ENCODE data around the gene SHC1. TPM values are rescaled to one million over a fixed set of nuclear protein-coding genes. Genes with fewer than 3 reads are reported as not detected.
A peak's percentile ranks its signal among the peaks of the same experiment; 100 is the strongest.
"Not testable (repeated sequence)": the region's sequence is repeated elsewhere in the genome, so short reads cannot be mapped to it uniquely, and the experiment has no call there.

The SHC1 gene
- polyA plus RNA-seq, 3 donors = 73.4 to 84.2 (median 83.4) TPM

DNA sequence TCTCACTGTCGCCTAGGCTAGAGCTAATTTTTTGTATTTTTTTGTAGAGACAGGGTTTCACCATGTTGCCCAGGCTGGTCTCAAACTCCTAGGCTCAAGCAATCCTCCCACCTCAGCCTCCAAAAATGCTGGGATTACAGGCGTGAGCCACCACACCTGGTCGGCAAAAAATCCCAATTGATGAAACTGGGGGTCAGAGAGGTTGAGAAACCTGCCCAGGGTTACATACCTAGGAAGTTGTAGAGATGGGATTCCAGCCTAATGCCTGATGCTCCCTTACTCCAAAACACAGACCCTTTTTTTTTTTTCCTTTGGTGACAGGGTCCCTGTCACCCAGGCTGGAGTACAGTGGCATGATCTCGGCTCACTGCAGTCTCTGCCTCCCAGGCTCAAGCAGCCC, 16.2 kb upstream of the SHC1 start:
- not testable (repeated sequence) for DNase-seq (ENCODE audit: extremely low read depth in 1 of 11, low read depth in 9 of 11, low spot score in 4 of 11)

DNA sequence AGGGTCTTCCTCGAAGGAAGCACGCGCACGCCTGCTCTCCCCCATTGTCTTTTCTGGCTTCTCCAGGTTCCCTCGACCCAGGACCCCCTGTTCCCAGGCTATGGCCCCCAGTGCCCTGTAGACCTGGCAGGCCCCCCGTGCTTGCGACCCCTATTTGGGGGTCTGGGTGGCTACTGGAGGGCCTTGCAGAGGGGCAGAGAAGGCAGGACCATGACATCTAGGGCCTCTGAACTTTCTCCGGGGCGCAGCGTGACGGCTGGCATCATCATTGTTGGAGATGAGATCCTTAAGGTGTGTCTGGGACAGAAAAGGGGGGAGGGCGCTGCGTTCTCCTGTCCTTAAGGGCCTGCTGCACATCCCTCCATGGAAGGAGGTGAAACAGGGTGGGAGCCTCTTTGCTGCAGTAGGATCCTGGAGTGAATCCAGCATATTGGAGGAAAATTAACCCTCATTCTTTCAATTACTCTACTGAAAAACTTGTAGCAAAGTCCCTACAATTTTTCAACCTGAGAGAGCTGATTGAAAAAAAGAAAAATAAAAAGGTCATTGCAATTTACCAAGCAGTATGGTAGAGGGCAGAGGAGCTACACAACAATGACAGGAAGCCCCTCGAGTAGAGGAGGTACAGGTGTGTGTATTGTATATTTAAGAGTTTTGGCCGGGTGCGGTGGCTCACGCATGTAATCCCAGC, 13.4 kb upstream of the SHC1 start:
- no peak for DNase-seq (ENCODE audit: extremely low read depth in 1 of 11, low read depth in 9 of 11, low spot score in 4 of 11)

DNA sequence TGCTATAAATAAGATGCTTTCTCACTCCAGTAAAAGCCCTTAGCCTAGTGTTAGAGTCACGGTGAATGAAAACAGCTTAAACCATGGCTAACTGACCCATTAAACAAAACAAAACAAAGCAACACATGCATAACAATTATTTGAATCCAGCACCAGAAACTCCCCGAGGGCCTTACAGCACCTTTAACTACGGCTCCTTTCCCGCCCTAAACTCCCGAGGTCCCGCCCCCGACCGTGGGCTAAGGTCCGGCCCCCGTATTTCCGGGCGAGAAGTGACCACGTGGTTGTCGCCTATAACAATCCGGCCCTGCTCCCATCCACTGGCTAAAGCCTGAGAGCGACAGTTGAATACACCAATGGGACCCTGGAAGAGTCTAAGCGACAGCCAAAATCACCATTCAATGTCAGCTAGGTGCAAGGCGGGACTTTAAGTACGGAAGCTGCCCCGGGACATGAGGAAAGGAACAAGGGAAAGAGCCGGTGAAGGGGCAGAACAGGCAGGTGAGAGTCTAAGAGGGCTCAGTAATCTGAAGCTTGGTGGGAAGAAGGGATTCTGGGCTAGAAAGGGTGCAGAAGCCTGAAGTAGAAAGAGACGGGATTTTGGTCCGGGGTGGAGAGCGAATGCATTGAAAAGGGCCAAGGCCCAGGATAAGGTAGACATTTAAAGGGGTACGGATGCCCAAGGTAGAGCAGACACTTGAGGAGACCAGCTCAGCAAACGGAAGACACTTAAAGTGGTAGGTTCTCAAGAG, 12.5 kb upstream of the SHC1 start, which contains the start of gene FLAD1:
TSS of gene FLAD1 (plus strand) at position 448 of the 752 bp plus-strand sequence. CDS start 351 bp downstream, outside the sequence.
- DNase-seq (ENCODE audit: extremely low read depth in 1 of 11, low read depth in 9 of 11, low spot score in 4 of 11) = peak; percentile 96 to 100 (median 99)

DNA sequence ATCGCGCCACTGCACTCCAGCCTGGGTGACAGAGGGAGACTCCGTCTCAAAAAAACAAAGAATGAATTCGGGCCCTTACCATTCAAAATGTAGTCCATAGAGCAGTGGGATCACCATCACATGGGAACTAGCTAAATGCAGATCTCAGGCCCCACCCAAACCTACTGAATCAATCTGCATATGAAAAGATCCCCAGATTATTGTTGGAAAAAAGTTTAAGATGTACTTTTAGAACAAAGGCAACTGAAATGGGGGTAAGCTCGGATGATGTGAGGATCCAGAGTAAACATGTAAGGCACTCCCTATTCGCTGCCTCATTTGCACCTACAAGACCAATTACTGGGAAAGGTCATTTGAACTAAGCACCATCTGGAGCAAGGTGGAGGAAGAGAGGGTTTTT, 11.8 kb upstream of the SHC1 start:
- no peak for DNase-seq (ENCODE audit: extremely low read depth in 1 of 11, low read depth in 9 of 11, low spot score in 4 of 11)

DNA sequence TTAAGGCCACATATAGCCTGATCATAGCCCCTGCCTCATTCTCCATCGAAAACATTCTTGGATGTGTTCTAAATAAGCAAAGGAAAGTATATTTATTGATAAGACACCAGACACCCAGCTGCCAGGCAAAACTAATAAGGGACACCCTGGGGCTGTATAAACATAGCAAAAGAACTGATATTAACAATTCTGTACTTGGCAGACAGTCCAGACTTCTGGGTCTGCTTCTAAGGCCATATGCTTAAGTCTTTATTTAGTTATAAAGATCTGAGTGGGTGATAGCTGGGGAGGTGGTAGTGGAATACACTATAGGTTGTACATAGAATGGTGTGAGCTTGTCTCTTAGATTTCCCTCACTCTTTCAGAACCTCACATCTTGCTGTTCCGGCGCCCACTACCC, 7.8 kb upstream of the SHC1 start:
- DNase-seq (ENCODE audit: extremely low read depth in 1 of 11, low read depth in 9 of 11, low spot score in 4 of 11) = no peak

DNA sequence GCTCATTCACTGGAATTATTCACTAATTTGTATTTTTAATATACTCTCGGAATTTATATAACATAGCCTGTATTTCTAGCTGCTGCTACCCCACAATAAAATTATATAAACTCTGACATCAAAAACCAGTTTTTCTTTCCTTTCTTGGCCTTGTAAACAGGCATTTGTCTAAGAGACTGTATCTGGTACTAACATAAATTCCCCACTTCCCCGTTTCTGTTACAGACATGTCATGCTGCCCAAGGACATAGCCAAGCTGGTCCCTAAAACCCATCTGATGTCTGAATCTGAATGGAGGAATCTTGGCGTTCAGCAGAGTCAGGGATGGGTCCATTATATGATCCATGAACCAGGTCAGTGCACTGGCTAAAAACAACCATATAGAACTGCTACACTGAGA, 7.2 kb upstream of the SHC1 start:
- not testable (repeated sequence) for DNase-seq (ENCODE audit: extremely low read depth in 1 of 11, low read depth in 9 of 11, low spot score in 4 of 11)

DNA sequence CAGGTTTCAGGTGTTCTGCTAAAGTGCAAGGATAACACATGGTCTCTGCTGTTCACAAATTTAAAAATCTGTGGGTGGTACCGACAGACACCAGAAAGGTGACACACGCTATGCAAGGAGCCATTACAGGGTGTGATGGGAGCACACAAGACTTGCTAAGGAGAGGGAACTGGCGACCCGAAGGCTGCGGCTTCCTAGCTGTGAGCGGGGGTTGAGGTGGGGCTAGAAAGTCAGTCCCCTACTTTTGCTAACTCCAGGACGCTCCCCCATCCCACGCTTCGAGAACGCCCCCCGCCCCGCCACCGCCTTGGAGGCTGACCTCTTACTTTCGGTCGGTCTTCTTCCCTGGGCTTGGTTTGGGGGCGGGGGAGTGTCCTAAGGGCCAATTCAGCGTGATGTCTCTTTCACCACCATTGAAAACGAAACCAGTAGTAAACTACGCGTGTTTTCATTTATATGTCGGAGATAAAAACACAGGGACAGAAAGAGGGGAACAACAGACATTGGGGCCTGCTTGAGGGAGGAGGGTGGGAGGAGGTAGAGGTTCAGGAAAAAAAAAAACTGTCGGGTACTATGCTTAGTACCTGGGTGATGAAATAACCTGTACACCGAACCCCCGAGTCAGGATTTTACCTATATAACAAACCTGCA, 5.0 kb upstream of the SHC1 start:
- DNase-seq (ENCODE audit: extremely low read depth in 1 of 11, low read depth in 9 of 11, low spot score in 4 of 11) = peak in 1 of 11 donors; percentile 42

DNA sequence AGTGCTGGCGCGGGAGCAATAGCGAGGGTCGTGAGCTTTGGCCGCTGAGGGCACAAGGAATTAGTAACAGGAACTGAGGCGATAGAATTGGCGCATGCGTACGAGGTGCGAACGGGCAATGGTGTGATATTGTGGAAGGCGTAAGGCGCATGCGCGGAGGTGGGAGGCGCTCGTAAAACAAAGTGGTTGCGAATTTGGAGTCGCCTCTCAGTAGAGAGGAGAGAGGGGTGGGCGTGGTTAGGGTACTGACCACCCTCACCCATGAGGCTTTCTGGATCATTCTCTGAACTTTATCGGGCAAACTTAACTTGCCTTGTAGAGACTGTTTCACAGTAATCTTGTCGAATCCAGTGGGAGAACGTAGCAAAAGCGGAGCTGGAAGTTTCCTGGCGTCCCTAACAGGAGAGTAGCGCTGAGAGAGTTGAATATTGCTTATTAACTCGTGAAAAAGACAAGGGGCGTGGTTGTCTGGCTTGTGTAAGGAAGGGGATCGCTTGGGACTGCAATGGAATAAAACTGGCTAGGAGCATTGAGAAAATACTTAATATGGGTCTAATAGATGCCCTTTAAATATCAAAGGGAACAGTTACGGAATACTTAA, 4.4 kb upstream of the SHC1 start:
- DNase-seq (ENCODE audit: extremely low read depth in 1 of 11, low read depth in 9 of 11, low spot score in 4 of 11) = peak; percentile 90 to 100 (median 96)

DNA sequence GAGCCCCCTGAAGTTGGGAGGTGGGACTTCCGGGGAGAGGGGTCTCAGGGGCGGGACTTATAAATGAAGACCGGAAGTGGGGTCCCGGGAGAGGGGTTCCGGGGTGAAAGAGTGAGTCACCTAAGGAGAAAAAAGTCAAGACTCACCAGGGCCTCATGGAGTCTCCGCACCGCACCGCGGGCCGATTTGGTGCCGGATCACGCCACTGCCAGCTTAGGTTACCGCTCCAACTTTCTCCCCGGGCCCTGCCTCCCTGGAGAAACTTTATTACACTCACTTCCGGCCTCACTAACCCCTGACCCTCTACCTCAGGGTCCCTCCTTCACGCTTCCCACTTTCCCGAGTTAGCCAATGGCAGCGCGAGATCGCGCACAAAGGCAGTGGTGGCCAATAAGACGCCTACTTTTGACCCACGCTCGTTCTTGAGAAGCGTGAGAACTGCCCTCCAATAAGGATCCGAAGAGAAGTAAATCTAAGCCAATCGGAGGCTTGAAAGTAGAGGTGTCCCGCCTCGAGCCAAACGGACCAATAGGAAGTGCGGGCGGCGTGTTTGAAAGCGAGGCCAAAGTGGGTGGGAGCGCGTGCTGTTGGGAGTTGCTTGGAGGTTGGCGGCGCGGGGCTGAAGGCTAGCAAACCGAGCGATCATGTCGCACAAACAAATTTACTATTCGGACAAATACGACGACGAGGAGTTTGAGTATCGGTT, 3.7 kb upstream of the SHC1 start, which contains the start of gene CKS1B:
TSS of gene CKS1B (plus strand) at position 580 of the 706 bp plus-strand sequence. CDS start at position 645, 65 bp downstream.
- peak; percentile 98 to 100 (median 99) for DNase-seq (ENCODE audit: extremely low read depth in 1 of 11, low read depth in 9 of 11, low spot score in 4 of 11)

DNA sequence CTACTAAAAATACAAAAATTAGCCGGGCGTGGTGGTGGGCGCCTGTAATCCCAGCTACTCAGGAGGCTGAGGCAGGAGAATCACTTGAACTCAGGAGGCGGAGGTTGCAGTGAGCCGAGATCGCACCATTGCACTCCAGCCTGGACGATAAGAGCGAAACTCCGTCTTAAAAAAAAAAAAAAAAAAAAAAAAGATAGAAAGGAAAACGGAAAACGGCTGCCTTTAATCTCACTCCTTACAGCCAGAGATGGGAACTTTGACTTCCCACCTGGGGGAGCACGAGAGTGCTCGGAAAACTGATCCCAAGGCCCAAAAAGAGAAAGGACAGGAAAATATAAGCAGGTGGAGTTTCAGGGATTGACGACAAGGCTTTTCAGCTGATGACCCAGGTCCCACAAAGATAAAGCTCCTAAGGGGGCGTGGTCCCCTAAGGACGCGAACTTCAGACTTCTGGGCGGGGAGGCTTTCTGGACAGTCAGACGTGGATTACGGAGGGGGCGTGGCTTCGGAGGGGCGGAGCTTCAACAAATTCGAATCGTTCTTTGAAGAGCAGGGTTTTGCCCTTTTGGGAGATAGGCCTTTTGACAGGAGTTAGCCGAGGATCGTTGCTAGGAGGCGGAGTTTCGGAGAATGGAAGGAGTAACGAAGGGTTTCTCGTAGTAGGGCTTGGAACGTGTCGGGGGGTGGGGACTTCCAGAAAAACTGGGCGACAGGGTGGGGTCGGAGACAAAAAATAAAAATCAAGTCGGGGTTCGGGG, 3.0 kb upstream of the SHC1 start:
- peak in 10 of 11 donors; percentile 83 to 96 (median 92) for DNase-seq (ENCODE audit: extremely low read depth in 1 of 11, low read depth in 9 of 11, low spot score in 4 of 11)

DNA sequence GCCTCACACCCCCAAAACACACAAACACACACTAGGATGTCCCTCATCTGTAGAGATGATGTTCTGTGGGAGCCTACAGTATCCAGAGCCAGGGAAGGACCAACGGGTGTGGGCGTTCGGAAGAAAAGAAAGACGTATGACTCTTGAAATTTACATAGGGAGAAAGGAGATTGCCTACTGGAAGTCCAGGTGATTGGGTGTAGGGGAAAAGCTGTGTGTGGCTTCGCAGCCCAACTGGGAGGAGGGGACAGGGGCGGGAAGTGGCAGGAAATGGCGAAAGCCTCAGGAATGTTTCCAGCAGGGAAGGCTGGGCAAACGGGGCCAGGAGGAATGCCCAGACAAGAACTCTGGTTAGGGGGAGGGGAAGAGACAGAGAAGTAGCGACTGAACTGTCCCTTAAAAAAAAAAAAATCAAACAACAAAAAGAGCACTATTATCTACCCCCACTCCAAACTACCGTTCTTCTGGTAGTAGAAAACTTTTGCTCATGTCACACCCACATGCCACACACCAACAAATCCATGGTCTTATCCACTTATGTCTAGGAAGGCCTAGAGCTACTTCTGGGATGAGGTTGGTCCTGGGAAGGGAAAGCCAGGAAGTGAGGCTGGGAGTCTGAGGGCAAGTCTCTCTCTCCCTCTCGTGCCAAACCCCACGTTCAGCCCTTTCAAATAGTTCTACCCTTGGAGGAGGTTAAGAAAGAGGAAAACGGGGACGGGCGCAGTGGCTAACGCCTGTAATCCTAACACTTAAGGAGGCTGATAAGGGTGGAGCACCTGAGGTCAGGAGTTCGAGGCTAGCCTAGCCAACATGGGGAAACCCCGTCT, 2.2 kb upstream of the SHC1 start:
- peak in 1 of 11 donors; percentile 27 for DNase-seq (ENCODE audit: extremely low read depth in 1 of 11, low read depth in 9 of 11, low spot score in 4 of 11)

DNA sequence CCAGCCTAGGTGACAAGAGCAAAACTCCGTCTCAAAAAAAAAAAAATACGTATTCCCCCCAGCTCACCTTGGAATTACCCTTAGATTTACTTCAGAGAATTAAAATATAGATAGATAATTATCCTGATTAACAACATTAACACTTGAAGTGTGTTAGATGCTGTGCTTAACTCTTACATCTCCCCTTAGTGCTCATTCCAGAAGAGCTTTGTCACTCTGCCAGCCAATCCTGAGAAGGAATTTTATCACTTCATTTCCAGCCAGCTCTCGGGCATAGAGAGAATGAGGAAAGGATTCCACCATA, 1.6 kb upstream of the SHC1 start:
- no peak for DNase-seq (ENCODE audit: extremely low read depth in 1 of 11, low read depth in 9 of 11, low spot score in 4 of 11)

DNA sequence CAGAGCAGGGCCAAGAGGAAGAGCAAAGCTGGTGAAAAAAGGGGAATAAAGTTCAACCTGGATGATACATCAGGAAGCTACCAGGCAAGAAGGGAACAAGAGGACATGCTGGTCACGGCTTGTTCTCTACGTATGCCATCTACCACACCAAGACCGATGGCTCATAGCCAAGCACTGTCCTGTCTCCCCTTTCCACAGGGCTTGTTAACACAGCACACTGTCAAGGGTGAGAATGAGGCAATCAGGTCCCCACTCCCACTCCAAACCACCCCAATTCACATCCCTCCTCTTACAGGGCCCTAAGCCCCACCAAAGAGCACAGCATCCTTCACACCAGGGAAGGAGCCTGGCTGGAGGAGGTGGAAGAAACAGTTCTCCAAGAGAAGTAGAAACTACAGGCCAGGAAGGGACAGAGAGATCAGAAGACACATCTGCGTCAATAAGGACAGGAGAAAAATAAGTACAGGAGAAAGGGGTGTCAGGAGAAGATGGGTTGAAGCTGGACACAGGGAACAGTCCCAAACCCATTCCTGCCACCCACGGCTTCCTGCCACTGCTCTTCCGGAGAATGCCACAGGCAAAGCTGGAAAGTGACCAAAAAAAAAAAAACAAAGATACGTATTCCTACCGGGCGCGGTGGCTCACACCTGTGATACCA, 923 bp upstream of the SHC1 start:
- no peak for DNase-seq (ENCODE audit: extremely low read depth in 1 of 11, low read depth in 9 of 11, low spot score in 4 of 11)

DNA sequence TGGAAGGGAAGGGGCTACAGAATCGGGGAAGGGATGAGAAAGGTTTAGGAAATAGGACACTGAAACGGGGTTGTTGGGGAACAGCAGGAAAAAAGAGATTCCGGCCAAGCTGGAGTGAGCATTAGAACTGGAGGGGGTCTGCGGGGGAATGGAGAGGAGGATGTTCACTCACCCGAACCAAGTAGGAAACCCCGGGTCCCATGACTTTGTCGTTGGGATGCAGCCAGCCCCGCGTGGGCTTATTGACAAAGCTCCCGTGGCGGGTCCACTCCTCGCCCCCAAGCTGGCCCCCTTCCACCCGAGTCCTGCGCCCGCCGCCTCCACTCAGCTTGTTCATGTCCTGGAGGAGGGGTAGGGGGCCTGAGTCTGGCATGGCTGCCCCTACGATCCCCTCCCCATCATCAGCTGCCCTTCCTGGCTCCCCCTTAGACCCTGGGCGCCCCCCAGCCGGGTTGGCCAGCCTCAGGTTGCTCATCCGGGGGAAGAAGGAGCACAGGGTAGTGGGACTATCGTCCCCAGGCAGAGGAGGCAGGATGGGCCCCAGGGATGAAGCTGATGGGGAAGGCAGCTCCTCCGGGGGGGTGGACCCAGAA, 591 bp downstream of the SHC1 start:
- no peak for DNase-seq (ENCODE audit: extremely low read depth in 1 of 11, low read depth in 9 of 11, low spot score in 4 of 11)

DNA sequence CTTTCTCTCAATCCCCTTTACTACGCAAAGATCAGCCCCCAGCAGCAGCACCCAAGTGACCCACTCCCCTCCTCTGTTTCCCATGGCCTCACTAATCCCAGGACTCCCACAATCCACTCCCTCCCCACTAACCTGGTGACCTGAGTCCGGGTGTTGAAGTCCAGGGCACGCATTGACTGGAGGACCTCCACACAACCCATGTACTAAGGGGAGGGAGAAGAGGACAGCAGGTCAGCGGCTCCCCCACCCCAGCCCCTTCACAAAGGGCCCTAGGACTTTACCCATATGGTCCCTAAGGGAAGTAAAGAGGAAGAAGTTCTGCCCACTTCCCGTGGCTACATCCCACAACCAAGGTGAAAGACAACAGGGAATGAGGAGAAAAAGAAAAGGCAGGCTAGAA, 1.3 kb downstream of the SHC1 start:
- no peak for DNase-seq (ENCODE audit: extremely low read depth in 1 of 11, low read depth in 9 of 11, low spot score in 4 of 11)

DNA sequence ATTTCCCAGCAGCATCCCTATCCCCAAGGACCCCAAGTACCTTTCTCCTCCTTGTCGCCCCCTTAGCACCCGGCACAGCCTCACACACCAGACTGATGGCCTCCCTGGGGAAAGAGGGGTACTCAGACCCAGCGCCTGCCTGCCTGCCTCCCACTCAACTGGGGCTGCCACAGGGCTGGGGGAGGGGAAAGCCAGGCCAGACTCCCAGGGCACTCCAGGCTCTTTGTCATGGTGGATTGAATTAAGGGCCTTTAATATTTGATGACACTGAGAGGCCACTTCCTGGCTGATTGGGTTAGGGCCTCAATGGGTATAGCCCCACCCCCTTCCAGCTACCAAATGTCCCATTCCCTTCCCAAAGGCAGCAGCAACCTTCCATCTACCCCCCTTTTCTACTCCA, 1.8 kb downstream of the SHC1 start:
- no peak for DNase-seq (ENCODE audit: extremely low read depth in 1 of 11, low read depth in 9 of 11, low spot score in 4 of 11)

Data from renal cortex interstitium (tissue), 11 donors.